ENCODE data around the gene VAMP8. TPM values are rescaled to one million over a fixed set of nuclear protein-coding genes. Genes with fewer than 3 reads are reported as not detected.
A peak's percentile ranks its signal among the peaks of the same experiment; 100 is the strongest.

The VAMP8 gene
- total and polyA plus RNA-seq, 4 donors: 29.2 to 140 (median 79.4) TPM

- Histone ChIP-seq H3K27ac (ENCODE audit: low read depth in 1 of 2, low read length in 2 of 2) (peak overlapping the region; percentile 74 to 77), H3K36me3 (ENCODE audit: control insufficient read depth in 4 of 4, insufficient read depth in 3 of 4, low read depth in 1 of 4, low read length in 3 of 4) (peaks cover 0 to 10% (median 5%) of the 10 kb centered on the region in 4 donors), H3K9me3 (ENCODE audit: control insufficient read depth in 4 of 4, low read length in 3 of 4) (no peaks in the 10 kb centered on the region), H3K4me3 (ENCODE audit: low read depth in 1 of 3, low read length in 3 of 3) (peak overlapping the region; percentile 60 to 90 (median 88)), H3K9ac (ENCODE audit: low read depth in 1 of 2, low read length in 2 of 2) (peak overlapping the region; percentile 31 to 85), H3K4me1 (ENCODE audit: control insufficient read depth in 4 of 4, insufficient read depth in 4 of 4, low read length in 3 of 4) (peaks cover under 1 to 31% (median 29%) of the 10 kb centered on the region in 4 donors), H3K27me3 (ENCODE audit: control insufficient read depth in 4 of 4, insufficient read depth in 4 of 4, low read length in 3 of 4) (no peaks in the 10 kb centered on the region)
- no peak for DNase-seq (ENCODE audit: low spot score)
- no peak for TF ChIP-seq TAF1 (conservative IDR thresholded peaks at IDR 0.05)
- TF ChIP-seq, protein P1, sequence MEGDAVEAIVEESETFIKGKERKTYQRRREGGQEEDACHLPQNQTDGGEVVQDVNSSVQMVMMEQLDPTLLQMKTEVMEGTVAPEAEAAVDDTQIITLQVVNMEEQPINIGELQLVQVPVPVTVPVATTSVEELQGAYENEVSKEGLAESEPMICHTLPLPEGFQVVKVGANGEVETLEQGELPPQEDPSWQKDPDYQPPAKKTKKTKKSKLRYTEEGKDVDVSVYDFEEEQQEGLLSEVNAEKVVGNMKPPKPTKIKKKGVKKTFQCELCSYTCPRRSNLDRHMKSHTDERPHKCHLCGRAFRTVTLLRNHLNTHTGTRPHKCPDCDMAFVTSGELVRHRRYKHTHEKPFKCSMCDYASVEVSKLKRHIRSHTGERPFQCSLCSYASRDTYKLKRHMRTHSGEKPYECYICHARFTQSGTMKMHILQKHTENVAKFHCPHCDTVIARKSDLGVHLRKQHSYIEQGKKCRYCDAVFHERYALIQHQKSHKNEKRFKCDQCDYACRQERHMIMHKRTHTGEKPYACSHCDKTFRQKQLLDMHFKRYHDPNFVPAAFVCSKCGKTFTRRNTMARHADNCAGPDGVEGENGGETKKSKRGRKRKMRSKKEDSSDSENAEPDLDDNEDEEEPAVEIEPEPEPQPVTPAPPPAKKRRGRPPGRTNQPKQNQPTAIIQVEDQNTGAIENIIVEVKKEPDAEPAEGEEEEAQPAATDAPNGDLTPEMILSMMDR (IDR thresholded peaks at IDR 0.05; ENCODE audit: low read depth, low read length, missing input control): no peak
- TF ChIP-seq, protein P2, sequence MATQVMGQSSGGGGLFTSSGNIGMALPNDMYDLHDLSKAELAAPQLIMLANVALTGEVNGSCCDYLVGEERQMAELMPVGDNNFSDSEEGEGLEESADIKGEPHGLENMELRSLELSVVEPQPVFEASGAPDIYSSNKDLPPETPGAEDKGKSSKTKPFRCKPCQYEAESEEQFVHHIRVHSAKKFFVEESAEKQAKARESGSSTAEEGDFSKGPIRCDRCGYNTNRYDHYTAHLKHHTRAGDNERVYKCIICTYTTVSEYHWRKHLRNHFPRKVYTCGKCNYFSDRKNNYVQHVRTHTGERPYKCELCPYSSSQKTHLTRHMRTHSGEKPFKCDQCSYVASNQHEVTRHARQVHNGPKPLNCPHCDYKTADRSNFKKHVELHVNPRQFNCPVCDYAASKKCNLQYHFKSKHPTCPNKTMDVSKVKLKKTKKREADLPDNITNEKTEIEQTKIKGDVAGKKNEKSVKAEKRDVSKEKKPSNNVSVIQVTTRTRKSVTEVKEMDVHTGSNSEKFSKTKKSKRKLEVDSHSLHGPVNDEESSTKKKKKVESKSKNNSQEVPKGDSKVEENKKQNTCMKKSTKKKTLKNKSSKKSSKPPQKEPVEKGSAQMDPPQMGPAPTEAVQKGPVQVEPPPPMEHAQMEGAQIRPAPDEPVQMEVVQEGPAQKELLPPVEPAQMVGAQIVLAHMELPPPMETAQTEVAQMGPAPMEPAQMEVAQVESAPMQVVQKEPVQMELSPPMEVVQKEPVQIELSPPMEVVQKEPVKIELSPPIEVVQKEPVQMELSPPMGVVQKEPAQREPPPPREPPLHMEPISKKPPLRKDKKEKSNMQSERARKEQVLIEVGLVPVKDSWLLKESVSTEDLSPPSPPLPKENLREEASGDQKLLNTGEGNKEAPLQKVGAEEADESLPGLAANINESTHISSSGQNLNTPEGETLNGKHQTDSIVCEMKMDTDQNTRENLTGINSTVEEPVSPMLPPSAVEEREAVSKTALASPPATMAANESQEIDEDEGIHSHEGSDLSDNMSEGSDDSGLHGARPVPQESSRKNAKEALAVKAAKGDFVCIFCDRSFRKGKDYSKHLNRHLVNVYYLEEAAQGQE (IDR thresholded peaks at IDR 0.05): no peak
- TF ChIP-seq EGR1 (IDR thresholded peaks at IDR 0.05; ENCODE audit: low read depth in 2 of 2): no peak
- TF ChIP-seq RAD21 (IDR thresholded peaks at IDR 0.05): no peak
- TF ChIP-seq JUND (IDR thresholded peaks at IDR 0.05): no peak
- no peak for TF ChIP-seq GABPA (IDR thresholded peaks at IDR 0.05 in 1 of 2, conservative IDR thresholded peaks at IDR 0.05 in 1 of 2)
- TF ChIP-seq, protein P3, sequence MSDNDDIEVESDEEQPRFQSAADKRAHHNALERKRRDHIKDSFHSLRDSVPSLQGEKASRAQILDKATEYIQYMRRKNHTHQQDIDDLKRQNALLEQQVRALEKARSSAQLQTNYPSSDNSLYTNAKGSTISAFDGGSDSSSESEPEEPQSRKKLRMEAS (IDR thresholded peaks at IDR 0.05): no peak
- TF ChIP-seq HNF4A (conservative IDR thresholded peaks at IDR 0.05): no peak
- TF ChIP-seq NR2F2 (IDR thresholded peaks at IDR 0.05): no peak
- TF ChIP-seq RXRA (IDR thresholded peaks at IDR 0.05): no peak
- no peak for TF ChIP-seq HNF4G (IDR thresholded peaks at IDR 0.05)
- 5% methylated on average over 24 of the region's 24 CpGs for WGBS
These were observed 33.9 kb downstream of the VAMP8 start for GRCh38 chr2:85611217-85611704.

- 12% methylated on average over 73 of the region's 73 CpGs for WGBS
- peaks cover 0 to 35% (median 32%) of the 10 kb centered on the region in 4 donors for H3K4me1 ChIP-seq (ENCODE audit: control insufficient read depth in 4 of 4, insufficient read depth in 4 of 4, low read length in 3 of 4)
- H3K36me3 ChIP-seq (ENCODE audit: control insufficient read depth in 4 of 4, insufficient read depth in 3 of 4, low read depth in 1 of 4, low read length in 3 of 4): peaks cover 0 to 10% (median 5%) of the 10 kb centered on the region in 4 donors
- no peaks in the 10 kb centered on the region for H3K27me3 ChIP-seq (ENCODE audit: control insufficient read depth in 4 of 4, insufficient read depth in 4 of 4, low read length in 3 of 4)
- H3K4me3 ChIP-seq (ENCODE audit: low read depth in 1 of 3, low read length in 3 of 3): peak within 1 kb of the TSS; percentile 60 to 90 (median 88)
- peak; percentile 92 for DNase-seq (ENCODE audit: low spot score)
- H3K9ac ChIP-seq (ENCODE audit: low read depth in 1 of 2, low read length in 2 of 2): peak within 1 kb of the TSS; percentile 31 to 85
- peak within 1 kb of the TSS; percentile 74 to 77 for H3K27ac ChIP-seq (ENCODE audit: low read depth in 1 of 2, low read length in 2 of 2)
- no peaks in the 10 kb centered on the region for H3K9me3 ChIP-seq (ENCODE audit: control insufficient read depth in 4 of 4, low read length in 3 of 4)
- no peak for TF ChIP-seq NR2F2 (IDR thresholded peaks at IDR 0.05)
- no peak for TF ChIP-seq FOXA1 (IDR thresholded peaks at IDR 0.05)
- TF ChIP-seq, protein P1 (IDR thresholded peaks at IDR 0.05; ENCODE audit: low read depth, low read length, missing input control): no peak
- TF ChIP-seq YY1 (IDR thresholded peaks at IDR 0.05): peak; percentile 60
- TF ChIP-seq JUND (IDR thresholded peaks at IDR 0.05): no peak
- TF ChIP-seq TAF1 (conservative IDR thresholded peaks at IDR 0.05): no peak
- peak in 1 of 2 donors; percentile 24 for TF ChIP-seq EGR1 (IDR thresholded peaks at IDR 0.05; ENCODE audit: low read depth in 2 of 2)
- TF ChIP-seq, protein P3 (IDR thresholded peaks at IDR 0.05): peak; percentile 10
- peak; percentile 90 to 97 for TF ChIP-seq GABPA (IDR thresholded peaks at IDR 0.05 in 1 of 2, conservative IDR thresholded peaks at IDR 0.05 in 1 of 2)
- TF ChIP-seq HNF4G (IDR thresholded peaks at IDR 0.05): no peak
- TF ChIP-seq ATF3 (IDR thresholded peaks at IDR 0.05): no peak
- TF ChIP-seq RXRA (IDR thresholded peaks at IDR 0.05): peak in 1 of 2 donors; percentile 8
- TF ChIP-seq HNF4A (conservative IDR thresholded peaks at IDR 0.05): no peak
- TF ChIP-seq RAD21 (IDR thresholded peaks at IDR 0.05): peak; percentile 12 to 47
- TF ChIP-seq, protein P2 (IDR thresholded peaks at IDR 0.05): no peak
These were observed 34.6 kb downstream of the VAMP8 start, which contains the start of gene C2orf68 for GRCh38 chr2:85611705-85612587. Gene C2orf68, minus strand, starts transcription at chr2:85612066. Its CDS starts 82 bp downstream, at chr2:85611984.
